Lung (tissue), 12 donors: ENCODE measurements around the gene POLR3G. TPM values are rescaled to one million over a fixed set of nuclear protein-coding genes. Genes with fewer than 3 reads are reported as not detected.

Experiments
- ATAC-seq: fragments of 200-7000 bp; cut with Tn5 transposase; one replicate; pipeline ENCODE4 v1.9.1; 2020; ENCODE audit warnings: moderate number of reproducible peaks; ENCODE audit not compliant: insufficient read depth, low FRiP score
- DNase-seq, 3 donors: peaks; one replicate each; pipeline ENCODE4 v3.0.0-alpha.2; 2013 to 2017
- H3K27ac ChIP-seq, 2 donors: one replicate each; pipeline ENCODE4 v1.5.1; 2013; ENCODE audit warnings: mild to moderate bottlenecking in 2 of 2, moderate library complexity in 2 of 2, control low read depth in 1 of 2, inconsistent platforms in 1 of 2, low read depth in 1 of 2, low read length in 1 of 2
- H3K27me3 ChIP-seq, 3 donors: one replicate each; pipeline ENCODE4 v1.5.1; 2013; ENCODE audit warnings: low read length in 2 of 3; ENCODE audit not compliant: control insufficient read depth in 3 of 3, insufficient read depth in 3 of 3
- H3K36me3 ChIP-seq, 4 donors: one replicate each; pipeline ENCODE4 v1.5.1; 2013; ENCODE audit warnings: low read length in 4 of 4, mild to moderate bottlenecking in 1 of 4, moderate library complexity in 1 of 4; ENCODE audit not compliant: control insufficient read depth in 4 of 4, insufficient read depth in 4 of 4
- H3K4me1 ChIP-seq, 5 donors: one replicate each; pipeline ENCODE4 v1.5.1; 2013; ENCODE audit warnings: low read length in 5 of 5, mild to moderate bottlenecking in 2 of 5, moderate library complexity in 1 of 5; ENCODE audit not compliant: control insufficient read depth in 5 of 5, insufficient read depth in 5 of 5
- H3K4me3 ChIP-seq: one replicate; pipeline ENCODE4 v1.5.1; 2013; ENCODE audit warnings: mild to moderate bottlenecking, control low read depth, moderate library complexity
- H3K9ac ChIP-seq, 2 donors: one replicate each; pipeline ENCODE4 v1.5.1; 2013; ENCODE audit warnings: low read length in 2 of 2, control low read depth in 1 of 2; ENCODE audit not compliant: insufficient read depth in 1 of 2
- H3K9me3 ChIP-seq, 4 donors: one replicate each; pipeline ENCODE4 v1.5.1; 2013; ENCODE audit warnings: low read length in 3 of 4, mild to moderate bottlenecking in 1 of 4, moderate library complexity in 1 of 4; ENCODE audit not compliant: control insufficient read depth in 4 of 4, insufficient read depth in 3 of 4
- CTCF ChIP-seq: IDR thresholded peaks from 2 replicates; pipeline ENCODE4 v1.5.1; 2012; ENCODE audit warnings: mild to moderate bottlenecking; ENCODE audit errors: control extremely low read depth, extremely low read depth
- WGBS, 2 donors: extraction: QIAGEN DNeasy Blood & Tissue Kit; methylation state at CpG; one replicate each; pipeline ENCODE4 v1.1.7; 2013; 5-methylcytosine and 5-hydroxymethylcytosine counted together
- polyA plus RNA-seq, 2 donors: library from polyadenylated mRNA; stranded (reverse); fragments of 200-250 nt; gene quantifications; one replicate each; pipeline ENCODE4 v1.2.1, GENCODE V29; 2013
- total RNA-seq, 2 donors: library from RNA; depleted of rRNA in 1 of 2; stranded (reverse); fragments of >200 nt in 1 of 2; gene quantifications; one replicate each; pipeline ENCODE4 v1.2.1, GENCODE V29; 2014 to 2021
- donor health status: control.
- donor health status: control.
- donor health status: Bipolar disorder and iron deficiency.
- donor health status: healthy.
- donor health status: DM: yes; HTN: yes; CAD: no.

The POLR3G gene
- total and polyA plus RNA-seq, 4 donors: 1.1 to 1.3 (median 1.3) TPM

- DNase-seq (no peak), ATAC-seq (no peak)
- H3K9ac ChIP-seq: no peak overlapping the region
- TF ChIP-seq CTCF: no peak
- H3K9me3 ChIP-seq: no peaks in the 10 kb centered on the region
- H3K4me3 ChIP-seq: no peak overlapping the region
- H3K4me1 ChIP-seq: peaks cover 0 to 12% (median 0%) of the 10 kb centered on the region in 5 donors
- no peak overlapping the region for H3K27ac ChIP-seq
- peaks cover 0 to 30% (median 26%) of the 10 kb centered on the region in 3 donors for H3K27me3 ChIP-seq
- no peaks in the 10 kb centered on the region for H3K36me3 ChIP-seq
These were observed 79.0 kb downstream of the POLR3G start for GRCh38 chr5:90553711-90554110.

GRCh38 chr5:90554358-90555006, 79.8 kb downstream of the POLR3G start:
- peaks cover 0 to 15% (median 3%) of the 10 kb centered on the region in 5 donors for H3K4me1 ChIP-seq
- H3K27me3 ChIP-seq: peaks cover 0 to 36% (median 26%) of the 10 kb centered on the region in 3 donors
- no peak for TF ChIP-seq CTCF
- no peak overlapping the region for H3K9ac ChIP-seq
- H3K27ac ChIP-seq: no peak overlapping the region
- no peak for DNase-seq
- H3K36me3 ChIP-seq: no peaks in the 10 kb centered on the region
- no peak overlapping the region for H3K4me3 ChIP-seq
- ATAC-seq: no peak
- H3K9me3 ChIP-seq: no peaks in the 10 kb centered on the region
- WGBS, 2 donors: 71 to 81% methylated on average over 4 of the region's 4 CpGs

GRCh38 chr5:90555666-90556065, 81.0 kb downstream of the POLR3G start:
- no peak overlapping the region for H3K9ac ChIP-seq
- H3K36me3 ChIP-seq: no peaks in the 10 kb centered on the region
- no peak overlapping the region for H3K4me3 ChIP-seq
- H3K27me3 ChIP-seq: peaks cover 0 to 43% (median 26%) of the 10 kb centered on the region in 3 donors
- H3K4me1 ChIP-seq: peaks cover 0 to 15% (median 3%) of the 10 kb centered on the region in 5 donors
- DNase-seq (no peak), ATAC-seq (no peak)
- no peak overlapping the region for H3K27ac ChIP-seq
- no peak for TF ChIP-seq CTCF
- no peaks in the 10 kb centered on the region for H3K9me3 ChIP-seq

- ATAC-seq (no peak), DNase-seq (no peak)
- Histone ChIP-seq H3K27ac (no peak overlapping the region), H3K27me3 (peaks cover 0 to 48% (median 23%) of the 10 kb centered on the region in 3 donors), H3K9me3 (no peaks in the 10 kb centered on the region), H3K4me3 (no peak overlapping the region), H3K9ac (no peak overlapping the region), H3K36me3 (no peaks in the 10 kb centered on the region), H3K4me1 (peaks cover 0 to 15% (median 3%) of the 10 kb centered on the region in 5 donors)
- 22 to 23% methylated on average over 9 of the region's 9 CpGs for WGBS, 2 donors
- no peak for TF ChIP-seq CTCF
These were observed 82.7 kb downstream of the POLR3G start for GRCh38 chr5:90557391-90557790.
